Fibroblast of skin of back (primary cell): ENCODE results near the gene PPP2R3B.
"Not testable (repeated sequence)": the region's sequence is repeated elsewhere in the genome, so short reads cannot be mapped to it uniquely, and the experiment has no call there.

Experiments used
- DNase-seq: peaks from one replicate; pipeline ENCODE4 v3.0.0-alpha.2; 2013

PPP2R3B gene

DNA sequence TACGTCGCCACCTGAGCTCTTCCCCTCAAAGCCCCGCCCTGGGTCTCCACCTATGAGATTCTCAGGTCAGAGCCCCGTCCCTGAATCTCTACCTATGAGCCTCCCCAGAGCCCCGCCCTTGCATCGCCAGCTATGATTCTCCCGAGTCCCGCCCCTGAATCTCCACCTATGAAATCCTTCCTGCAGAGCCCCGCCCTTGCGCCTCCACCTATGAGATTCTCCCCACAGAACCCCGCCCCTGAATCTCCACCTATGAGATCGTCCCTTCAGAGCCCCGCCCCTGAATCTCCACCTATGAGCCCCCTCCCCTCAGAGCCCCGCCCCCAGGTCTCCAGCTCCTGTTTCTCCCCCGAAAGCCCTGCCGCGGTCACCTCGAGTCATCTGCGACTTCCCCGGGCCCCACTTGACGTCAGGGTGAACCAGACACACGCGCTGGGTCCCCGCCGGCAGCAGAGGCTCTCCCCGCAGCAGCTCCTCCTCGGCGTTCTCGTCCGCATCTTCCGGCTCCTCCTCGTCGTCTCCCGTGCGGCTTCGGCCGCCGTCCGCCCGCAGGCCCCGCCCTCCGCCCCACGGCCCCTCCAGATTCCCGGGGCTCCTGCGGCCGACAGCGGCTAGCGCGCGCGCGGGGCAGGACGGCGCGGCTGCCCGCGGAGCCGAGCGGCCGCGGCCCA, 68.5 kb downstream of the PPP2R3B start:
- DNase-seq = peak; percentile 99

GRCh38 chrX:317424-318067, 69.2 kb downstream of the PPP2R3B start:
- no peak for DNase-seq

- DNase-seq = no peak
These were observed 70.1 kb downstream of the PPP2R3B start for GRCh38 chrX:316351-317325.

DNA sequence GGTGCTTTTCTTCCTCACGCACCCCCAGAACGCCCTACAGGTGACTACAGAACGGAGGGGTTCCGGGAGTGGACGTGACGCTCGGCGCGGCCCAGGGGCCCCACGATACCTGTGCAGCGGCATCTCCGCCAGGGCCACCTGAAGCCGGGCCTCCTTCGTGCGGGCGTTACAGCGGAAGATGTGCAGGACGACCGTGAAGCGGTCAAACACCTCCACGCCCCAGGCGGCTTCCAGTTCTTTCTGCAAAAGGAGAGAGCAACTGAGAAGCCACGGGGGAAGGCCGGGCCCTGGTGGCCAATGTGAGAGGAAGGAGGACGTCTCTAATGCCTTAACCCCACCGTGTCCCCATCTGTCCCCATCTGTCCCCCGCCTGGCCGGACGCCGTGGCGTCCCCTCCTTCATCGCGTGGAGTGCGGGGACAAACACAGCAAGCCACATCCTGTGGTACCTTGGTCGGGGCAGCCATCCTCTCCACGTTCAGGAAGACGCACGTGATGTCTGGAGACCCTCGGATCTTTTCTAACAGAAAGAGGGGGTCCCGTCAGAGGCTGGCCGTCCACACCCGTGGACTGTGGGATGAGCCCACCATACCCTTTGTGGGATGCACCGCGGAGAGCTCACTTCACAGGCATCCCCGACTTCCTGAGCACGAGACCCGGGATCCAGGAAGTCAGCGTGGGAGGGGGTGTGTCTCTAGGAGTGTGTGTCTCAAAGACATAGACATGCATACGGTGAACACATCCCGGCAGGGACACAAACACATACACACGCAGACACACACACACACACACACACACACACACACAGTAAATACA, 71.7 kb downstream of the PPP2R3B start:
- no peak for DNase-seq

- no peak for DNase-seq
These were observed 72.7 kb downstream of the PPP2R3B start for GRCh38 chrX:314049-314448.

DNA sequence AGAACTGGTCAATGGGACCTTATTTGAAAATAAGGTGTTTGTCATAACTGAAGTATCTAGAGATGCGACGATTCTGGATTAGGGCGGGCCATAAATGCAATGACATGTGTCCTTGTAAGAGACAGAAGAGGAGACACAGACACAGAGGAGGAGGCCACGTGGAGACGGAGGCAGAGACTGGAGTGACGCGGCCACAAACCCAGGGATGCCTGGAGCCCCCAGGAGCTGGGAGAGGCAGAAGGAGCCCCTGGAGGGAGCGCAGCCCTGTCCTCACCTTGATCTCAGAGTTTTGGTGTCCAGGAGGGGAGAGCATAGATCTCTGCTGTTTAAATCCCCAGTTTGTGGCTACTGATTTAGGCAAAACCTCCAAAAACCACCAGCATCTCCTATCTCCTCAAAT, 73.2 kb downstream of the PPP2R3B start:
- no peak for DNase-seq

DNA sequence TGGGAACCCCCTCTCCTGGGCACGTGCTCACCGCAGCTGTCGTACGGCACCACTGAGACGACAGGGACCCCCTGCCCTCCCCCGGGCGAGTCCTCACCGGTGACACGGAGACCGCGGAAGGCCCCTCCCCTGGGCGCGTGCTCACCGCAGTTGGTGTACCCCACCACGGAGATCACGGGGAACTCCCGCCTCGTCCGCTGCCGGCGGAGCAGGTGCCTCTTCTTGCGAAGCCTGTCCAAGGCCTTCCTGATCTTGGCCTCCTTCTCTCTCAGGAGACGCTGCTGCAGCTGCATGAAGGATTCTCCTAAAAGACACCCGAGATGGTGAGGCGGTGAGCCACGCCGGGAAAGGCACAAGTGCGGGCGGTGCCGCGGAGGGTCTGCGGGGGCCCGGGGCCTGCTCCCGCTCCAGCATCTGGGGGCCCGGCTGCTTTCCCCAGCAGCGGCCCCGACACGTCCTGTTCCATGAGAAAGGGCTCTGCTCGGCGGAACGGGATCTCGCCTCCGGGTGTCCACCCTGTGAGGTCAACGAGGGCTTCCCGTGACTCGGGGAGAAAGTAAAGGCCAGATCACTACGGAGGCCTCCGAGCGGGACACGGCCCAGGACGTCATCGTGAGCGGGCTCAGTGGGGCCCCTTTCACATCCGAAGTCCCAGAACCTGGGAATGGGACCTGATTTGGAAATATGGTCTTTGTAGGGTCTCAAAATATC, 73.9 kb downstream of the PPP2R3B start:
- no peak for DNase-seq

- DNase-seq = no peak
These were observed 75.3 kb downstream of the PPP2R3B start for GRCh38 chrX:311156-312129.

DNA sequence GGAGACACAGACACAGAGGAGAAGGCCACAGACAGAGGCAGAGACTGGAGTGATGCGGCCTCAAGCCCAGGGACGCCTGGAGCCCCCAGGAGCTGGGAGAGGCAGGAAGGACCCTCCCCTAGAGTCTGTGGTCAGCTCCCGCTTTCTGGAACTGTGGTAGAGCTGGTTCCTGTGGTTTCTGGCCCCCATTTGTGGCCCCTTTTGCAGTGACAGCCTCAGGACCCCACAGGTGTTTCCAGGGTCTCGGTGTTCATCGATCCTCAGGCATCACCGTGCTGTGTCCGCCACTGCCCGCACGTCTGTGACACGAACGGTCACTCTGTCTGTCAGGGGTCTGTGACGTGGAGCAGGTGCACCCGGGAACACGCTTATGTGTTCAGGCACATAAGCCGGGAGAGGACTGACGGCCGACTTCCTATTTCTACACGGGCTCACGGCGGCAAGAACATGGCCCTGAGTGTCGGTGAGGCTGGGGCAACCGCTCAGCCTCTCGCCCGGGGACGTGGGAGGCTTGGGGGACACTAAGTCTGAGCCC, 76.0 kb downstream of the PPP2R3B start:
- no peak for DNase-seq

- no peak for DNase-seq
These were observed 77.7 kb downstream of the PPP2R3B start for GRCh38 chrX:308821-309520.

DNA sequence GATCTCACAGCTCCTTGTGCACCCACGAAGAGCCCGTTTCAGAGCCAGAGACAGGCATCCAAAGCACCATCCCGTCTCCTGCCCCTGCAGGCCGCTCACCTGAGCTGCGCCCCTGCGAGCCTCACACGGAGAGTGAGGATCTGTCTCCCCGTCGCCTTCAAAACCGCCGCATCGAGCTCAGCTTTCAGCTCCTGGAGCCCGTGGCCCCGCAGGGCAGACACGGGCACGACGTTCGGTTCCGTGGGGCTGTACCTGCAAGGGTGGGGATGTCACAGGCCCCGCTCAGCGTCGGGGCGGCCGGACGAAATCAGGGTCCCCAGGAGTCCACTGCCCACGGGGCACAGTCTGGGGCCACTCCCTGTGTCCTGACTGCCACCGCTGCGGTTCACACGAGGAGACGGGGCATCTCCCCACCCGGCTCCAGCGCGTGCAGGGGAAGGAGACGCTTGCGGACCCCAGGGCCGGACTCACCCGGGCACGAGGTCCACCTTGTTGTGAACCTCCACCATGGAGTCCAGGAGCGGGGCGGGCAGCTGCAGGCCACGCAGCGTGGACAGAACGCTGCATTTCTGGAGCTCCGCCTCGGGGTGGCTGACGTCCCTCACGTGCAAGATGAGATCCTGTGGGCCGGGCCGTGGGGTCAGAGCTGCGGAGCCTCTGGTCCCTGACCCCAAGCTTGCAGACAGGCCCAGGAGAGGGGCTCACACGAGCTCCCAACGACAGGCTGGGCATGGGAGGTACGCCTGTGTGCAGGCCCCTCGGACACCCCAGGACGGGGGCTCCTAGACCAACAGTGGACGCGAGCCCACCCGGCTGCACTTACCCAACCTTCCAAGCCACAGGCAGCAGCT, 79.2 kb downstream of the PPP2R3B start:
- DNase-seq = no peak

DNA sequence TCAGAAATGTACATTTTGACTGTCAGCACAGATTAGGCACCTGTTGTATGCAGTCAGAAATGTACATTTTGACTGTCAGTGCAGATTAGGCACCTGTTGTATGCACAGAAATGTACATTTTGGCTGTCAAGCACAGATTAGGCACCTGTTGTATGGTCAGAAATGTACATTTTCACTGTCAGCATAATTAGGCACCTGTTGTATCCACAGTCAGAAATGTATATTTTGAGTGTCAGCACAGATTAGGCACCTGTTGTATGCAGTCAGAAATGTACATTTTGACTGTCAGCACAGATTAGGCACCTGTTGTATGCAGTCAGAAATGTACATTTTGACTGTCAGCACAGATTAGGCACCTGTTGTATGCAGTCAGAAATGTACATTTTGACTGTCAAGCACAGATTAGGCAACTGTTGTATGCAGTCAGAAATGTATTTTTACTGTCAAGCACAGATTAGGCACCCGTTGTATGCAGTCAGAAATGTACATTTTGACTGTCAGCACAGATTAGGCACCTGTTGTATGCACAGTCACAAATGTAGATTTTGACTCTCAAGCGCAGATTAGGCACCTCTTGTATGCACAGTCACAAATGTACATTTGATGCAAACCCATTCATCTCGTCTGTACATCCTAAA, 80.0 kb downstream of the PPP2R3B start:
- not testable (repeated sequence) for DNase-seq

DNA sequence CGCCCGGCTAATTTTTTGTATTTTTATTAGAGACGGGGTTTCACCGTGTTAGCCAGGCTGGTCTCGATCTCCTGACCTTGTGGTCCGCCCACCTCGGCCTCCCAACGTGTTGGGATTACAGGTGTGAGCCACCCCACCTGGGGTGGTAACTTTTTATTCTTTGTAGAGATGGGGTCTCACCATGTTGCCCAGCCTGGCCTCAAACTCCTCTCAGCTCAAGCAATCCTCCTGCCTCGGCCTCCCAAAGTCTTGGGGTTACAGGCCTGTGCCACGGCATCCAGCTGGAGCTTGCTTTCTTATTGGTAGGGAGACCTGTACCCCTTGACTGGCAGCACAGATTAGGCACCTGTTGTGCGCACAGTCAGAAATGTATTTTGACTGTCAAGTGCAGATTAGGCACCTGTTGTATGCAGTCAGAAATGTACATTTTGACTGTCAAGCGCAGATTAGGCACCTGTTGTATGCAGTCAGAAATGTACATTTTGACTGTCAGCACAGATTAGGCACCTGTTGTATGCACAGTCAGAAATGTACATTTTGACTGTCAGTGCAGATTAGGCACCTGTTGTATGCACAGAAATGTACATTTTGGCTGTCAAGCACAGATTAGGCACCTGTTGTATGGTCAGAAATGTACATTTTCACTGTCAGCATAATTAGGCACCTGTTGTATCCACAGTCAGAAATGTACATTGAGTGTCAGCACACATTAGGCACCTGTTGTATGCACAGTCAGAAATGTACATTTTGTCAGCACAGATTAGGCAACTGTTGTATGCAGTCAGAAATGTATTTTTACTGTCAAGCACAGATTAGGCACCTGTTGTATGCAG, 80.7 kb downstream of the PPP2R3B start:
- not testable (repeated sequence) for DNase-seq

DNA sequence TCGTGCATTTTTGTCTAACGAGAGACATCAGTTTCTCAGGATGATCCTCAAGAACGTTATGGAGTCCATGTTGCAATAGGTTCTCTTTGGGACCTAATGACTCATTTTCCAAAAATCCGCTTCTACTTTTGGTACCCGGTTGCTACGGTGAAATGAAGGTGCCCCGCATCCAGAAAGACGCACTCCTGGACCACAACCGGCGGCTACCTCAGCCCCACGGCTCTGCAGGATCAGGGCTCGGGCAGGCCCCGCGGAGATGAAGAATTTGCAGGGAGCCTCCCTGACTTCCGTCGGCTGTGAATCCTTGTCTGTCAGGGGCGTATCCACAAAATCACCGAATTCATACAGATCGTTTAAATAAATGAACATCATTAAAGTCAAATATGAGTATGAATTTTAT, 83.7 kb downstream of the PPP2R3B start:
- DNase-seq = no peak

GRCh38 chrX:300334-300733, 86.4 kb downstream of the PPP2R3B start:
- no peak for DNase-seq

GRCh38 chrX:298993-299392, 87.7 kb downstream of the PPP2R3B start:
- DNase-seq = no peak

GRCh38 chrX:295136-295535, 91.6 kb downstream of the PPP2R3B start:
- no peak for DNase-seq
